HL-60 (cell line): ENCODE data around the gene CFHR5.

ENCODE experiments used
- POLR2AphosphoS5 ChIP-seq: IDR thresholded peaks from 2 replicates; pipeline ENCODE4 v1.6.1; 2012; ENCODE audit warnings: low read depth
- TF ChIP-seq, protein P1 (sequence below): IDR thresholded peaks from one replicate; pipeline ENCODE4 v1.5.1; 2011; ENCODE audit warnings: low read length, control low read depth, inconsistent platforms; ENCODE audit not compliant: insufficient read depth

DNA sequence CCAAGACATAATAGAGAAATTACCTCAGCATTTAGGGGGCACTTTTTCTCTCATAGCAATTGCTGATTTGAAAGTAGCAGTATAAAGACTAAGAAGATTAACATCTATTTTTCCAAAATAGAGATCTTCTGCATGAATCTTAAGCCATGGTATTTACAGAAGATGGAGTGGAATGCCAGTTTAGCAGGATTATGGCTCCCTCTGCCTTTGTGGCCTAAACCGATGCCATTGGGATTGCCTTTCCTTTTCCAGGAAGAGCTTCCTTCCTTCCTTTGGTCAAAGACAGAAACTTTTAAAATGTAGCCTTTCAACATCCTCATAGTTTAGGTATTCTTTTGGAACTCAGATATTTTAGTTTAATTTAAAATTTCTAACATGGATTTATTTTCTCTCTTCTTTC, 39.4 kb downstream of the CFHR5 start:
- TF ChIP-seq, protein P1, sequence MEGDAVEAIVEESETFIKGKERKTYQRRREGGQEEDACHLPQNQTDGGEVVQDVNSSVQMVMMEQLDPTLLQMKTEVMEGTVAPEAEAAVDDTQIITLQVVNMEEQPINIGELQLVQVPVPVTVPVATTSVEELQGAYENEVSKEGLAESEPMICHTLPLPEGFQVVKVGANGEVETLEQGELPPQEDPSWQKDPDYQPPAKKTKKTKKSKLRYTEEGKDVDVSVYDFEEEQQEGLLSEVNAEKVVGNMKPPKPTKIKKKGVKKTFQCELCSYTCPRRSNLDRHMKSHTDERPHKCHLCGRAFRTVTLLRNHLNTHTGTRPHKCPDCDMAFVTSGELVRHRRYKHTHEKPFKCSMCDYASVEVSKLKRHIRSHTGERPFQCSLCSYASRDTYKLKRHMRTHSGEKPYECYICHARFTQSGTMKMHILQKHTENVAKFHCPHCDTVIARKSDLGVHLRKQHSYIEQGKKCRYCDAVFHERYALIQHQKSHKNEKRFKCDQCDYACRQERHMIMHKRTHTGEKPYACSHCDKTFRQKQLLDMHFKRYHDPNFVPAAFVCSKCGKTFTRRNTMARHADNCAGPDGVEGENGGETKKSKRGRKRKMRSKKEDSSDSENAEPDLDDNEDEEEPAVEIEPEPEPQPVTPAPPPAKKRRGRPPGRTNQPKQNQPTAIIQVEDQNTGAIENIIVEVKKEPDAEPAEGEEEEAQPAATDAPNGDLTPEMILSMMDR: no peak
- TF ChIP-seq POLR2AphosphoS5: no peak
